CD4-positive, alpha-beta T cell treated with Interleukin-6 at 100 ng/mL for 8 hours (primary cell): ENCODE data around the gene GPR179.

ENCODE experiments used
- DNase-seq: peaks from one replicate; pipeline ENCODE4 v3.0.0-alpha.2; 2020; ENCODE audit warnings: mixed read lengths, low spot score

GPR179 gene

GRCh38 chr17:38343608-38344419 is at the start of gene GPR179:
Gene GPR179 (minus strand): TSS chr17:38343956. CDS start chr17:38343789, 167 bp downstream.
- DNase-seq: no peak

- no peak for DNase-seq
Measured at GRCh38 chr17:38379448-38379847, 35.7 kb upstream of the GPR179 start.

- no peak for DNase-seq
Measured at GRCh38 chr17:38369124-38369886, 25.5 kb upstream of the GPR179 start.

- DNase-seq: no peak
Measured at GRCh38 chr17:38364741-38365140, 21.0 kb upstream of the GPR179 start.

DNA sequence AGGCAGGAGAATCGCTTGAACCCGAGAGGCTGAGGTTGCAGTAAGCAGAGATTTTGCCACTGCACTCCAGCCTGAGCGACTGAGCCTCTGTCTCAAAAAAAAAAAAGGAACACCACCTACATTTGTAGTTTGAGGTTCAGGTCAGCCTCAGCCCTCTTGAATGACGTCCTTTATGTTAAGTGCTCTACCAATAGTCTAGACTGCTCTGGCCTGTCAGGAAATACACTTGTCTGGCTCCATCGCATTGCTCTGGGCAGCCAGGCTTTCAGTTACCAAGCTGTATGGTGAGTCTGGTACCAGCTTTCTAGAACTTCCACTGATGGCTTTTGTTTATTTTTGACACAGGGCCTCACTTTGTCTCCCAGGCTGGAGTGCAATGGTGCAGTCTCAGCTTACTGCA is 19.3 kb upstream of the GPR179 start:
- no peak for DNase-seq

DNA sequence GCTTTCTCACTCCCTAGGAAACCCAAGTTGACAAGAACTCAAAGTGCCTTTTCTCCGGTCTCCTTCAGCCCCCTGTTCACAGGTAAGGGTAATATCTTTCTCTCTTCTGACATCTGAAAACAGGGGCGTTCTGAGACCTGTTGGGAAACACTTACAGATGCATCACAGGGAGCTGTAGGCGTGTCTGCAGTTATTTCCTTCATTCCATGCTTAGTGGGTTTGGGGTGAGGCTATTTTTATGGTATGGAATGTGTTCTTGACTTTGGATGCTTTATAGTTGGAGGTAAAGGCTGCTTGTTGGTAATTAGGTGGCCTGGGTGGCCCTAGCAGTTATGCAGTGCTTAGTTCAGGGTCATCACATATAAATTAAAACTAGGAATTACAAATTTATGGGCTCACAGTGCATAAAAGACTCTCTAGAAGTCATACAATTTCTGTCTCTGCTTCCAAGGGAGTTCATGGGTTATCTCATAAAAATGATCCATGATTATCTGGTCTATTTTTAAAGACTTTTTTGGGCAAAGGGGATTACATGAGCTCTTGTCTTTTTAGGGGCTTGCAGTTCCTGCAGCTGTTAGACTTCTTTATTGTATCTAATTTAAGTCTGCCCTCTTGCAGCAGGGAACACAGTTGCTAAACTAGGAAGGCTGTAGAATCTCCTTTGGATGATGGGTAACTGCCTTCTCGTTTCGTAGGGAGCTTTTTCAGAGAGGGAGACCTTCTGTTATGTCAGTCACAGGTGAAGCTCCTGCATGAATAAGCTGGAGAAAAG is 18.1 kb upstream of the GPR179 start:
- no peak for DNase-seq

DNA sequence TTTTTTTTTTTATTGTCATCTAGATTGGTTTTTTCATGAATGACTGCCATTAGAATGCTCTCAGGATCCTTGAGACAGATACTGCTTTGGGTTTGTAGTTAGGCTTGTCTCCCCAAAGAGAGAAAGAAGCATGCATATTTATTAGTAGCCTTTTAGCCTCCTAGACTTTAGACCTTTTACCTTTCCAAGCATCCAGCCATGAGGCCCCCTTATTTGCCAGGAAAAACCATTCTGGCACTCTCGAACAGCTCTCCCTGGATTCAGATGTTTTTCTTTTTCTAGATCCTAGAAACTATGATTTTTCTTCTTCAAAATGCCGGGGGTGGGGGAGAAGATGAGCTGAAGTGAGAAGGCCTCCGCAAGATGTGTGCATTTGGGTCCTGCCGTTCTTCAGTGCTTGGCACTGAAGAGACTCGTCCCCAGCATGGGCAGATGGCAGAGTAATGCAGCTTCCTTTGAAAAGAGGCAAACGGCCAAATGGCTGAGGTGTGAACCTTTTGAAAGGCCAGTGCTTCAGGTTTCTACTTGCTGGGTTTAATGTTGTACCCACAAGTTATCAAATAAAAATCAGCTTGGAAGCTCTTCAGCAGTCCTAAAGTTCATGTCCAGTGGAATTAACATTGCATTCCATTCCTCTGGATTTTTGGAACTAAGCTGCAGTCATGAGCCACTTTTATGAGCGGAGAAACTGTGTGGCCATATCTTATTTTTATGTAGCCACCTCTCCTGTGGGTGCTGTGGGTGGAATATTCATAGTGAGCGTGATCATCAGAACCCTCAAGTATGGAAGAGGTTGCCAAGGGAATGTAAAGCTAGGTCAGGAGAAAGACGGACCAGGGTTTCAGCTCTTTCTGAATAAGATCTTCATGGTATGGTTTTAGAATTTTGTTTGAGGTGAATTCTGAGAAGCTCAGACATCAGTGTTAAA is 15.1 kb upstream of the GPR179 start:
- DNase-seq: no peak

DNA sequence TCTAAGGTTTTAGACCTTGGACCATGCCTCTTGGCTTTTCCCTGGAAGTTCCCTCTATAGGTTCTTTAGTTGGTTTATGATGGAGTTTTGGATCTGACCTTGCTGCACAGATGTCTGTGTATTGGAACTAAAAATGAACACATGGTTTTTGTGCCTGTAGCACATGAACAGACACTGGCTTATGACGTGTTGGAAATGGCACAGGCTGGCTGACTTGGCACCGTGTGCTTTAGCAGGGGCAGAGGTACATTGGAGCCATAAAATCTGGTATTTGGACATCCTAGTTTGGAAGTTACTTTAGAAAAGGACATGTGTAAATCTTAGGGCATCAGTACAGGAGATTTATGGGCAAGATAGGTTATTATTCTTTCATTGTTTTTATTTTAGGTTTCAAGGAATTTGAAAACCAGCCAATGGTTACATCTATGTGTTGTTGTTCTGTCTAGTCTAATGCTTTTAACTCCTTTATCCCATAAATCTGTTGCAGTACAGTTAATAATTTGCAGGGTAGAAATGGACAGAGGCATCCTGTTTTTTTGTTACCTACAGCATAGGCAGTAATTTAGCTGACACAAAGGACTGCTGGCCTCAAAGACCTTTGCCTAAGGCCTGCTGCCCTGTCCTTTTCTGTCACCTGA is 13.8 kb upstream of the GPR179 start:
- no peak for DNase-seq

GRCh38 chr17:38355251-38355650 is 11.5 kb upstream of the GPR179 start:
- DNase-seq: no peak

DNA sequence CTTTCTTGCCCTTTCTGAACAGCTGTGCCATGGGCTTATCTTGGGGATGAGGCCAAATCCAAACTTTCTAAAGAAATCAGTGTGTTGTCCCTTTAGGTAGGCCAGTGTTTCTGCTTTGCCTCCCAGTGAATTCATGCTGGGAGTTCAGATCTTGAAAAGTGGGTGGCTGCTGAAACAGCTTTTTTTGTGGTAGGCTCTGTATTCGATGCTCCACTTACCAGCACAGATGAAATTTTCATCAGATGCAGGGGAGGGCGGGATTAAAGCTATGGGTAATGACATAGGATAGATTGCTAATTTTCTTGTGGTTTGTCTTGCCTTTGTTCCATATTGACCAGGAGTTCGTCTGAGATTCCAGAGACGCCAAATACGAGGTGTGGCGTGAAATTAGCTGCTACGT is 10.7 kb upstream of the GPR179 start:
- no peak for DNase-seq

GRCh38 chr17:38353668-38354067 is 9.9 kb upstream of the GPR179 start:
- DNase-seq: no peak

DNA sequence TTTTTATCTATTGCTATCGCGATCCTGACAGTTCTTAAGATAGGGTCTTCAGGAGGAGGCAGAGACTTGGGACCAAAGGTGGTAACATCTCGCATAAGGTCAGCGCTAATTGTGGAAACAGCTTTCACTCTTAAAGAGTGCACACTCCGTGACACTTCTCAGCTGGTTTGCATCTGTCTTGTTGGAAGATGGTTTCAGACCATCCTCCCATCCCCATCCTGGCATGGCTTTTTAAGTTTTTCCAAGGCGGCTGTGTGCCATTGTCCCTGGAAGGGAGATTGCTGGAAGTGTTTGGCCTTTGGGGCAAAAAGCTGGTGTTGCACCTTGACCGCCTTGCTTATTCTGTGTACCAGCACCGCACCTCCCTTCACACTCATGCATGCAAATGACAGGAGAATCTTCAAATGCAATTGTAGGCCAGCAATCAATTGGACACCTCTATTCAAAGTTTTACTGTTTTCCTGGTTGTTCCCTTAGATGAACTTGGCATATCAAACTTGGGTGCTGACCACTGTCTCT is 9.4 kb upstream of the GPR179 start:
- DNase-seq: no peak

GRCh38 chr17:38352245-38353085 is 8.7 kb upstream of the GPR179 start:
- DNase-seq: no peak

DNA sequence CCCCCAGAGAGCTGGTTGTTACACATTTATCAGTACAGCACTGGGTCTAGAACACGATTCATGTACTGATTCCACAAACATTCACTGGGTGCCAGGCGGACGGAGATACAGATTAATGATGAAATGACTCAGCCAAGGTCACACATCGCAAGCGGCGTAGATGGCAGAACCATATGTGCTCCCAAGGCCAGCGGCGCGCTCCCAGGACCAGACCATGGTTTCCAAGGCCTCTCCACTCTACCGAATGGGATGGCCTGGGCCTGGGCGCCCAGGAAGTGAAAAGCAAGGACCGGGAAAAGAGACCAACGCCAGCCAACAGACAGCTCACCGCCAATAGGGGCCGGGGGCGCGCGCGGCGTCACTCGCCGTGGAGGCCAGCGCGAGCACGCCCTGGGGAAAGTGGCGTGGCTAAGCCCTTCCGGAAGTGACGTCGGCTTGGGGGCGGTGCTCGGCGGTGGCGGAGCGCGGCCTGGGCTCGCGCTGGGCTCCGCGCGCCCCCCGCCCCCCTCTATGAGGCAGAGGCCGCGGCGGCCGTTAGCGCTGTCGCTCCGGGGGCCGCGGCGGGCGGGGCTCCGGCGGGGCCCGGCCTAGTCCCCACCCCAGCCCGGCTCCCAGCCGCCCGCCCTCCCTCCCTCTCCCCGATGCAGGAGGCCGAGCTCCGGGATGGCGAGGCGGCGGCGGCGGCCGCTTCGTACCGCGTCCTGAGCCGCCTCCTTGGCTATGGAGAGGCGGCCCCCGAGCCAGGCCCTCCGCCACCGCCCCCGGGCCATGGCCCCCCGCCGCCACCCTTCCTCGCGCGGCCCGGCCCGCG is 7.9 kb upstream of the GPR179 start, which contains the start of gene SOCS7:
SOCS7 (plus strand) TSS at position 433 of the 811 bp plus-strand sequence; CDS start at position 642, 209 bp downstream.
- peak; percentile 90 for DNase-seq

GRCh38 chr17:38350035-38350434 is 6.3 kb upstream of the GPR179 start:
- no peak for DNase-seq

- peak; percentile 83 for DNase-seq
Measured at GRCh38 chr17:38349097-38349730, 5.5 kb upstream of the GPR179 start.

DNA sequence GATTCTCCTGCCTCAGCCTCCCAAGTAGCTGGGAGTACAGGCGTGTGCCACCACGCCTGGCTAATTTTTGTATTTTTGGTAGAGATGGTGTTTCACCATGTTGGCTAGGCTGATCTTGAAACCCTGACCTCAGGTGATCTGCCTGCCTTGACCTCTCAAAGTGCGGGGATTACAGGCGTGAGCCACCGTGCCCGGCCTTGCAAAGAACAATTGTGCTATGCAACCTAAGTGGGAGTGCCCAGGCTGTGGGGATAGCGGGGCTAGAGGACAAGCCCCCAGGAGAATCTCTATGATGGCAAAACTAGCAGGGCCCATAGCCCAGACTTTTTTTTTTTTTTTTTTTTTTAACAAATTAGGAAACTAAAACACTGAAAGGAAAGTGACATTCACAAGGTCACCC is 2.0 kb upstream of the GPR179 start:
- DNase-seq: no peak

GRCh38 chr17:38344420-38344745 is 627 bp upstream of the GPR179 start:
- DNase-seq: no peak
